MCF 10A (cell line): ENCODE data around the gene S100A6. TPM values are rescaled to one million over a fixed set of nuclear protein-coding genes. Genes with fewer than 3 reads are reported as not detected.

Experiments
- BruUV-seq: library from RNA; stranded (reverse); fragments of 400-500 nt; replicated peaks from 2 replicates; lab custom pipeline; 2021; lab: Mats Ljungman, UMichigan
- CTCF ChIA-PET: fragments of 300-600 bp; sonication (Branson Sonifier 250); formaldehyde crosslinking; extraction: SDS; loops from one replicate; lab custom pipeline; 2021; ENCODE audit warnings: antibody characterized with exemption, inconsistent platforms; lab: Yijun Ruan, JAX
- POLR2A ChIA-PET: fragments of 300-600, 350-650 bp; sonication (Branson Sonifier 250); formaldehyde crosslinking; extraction: SDS; loops from one replicate; lab custom pipeline; 2020; ENCODE audit warnings: antibody characterized with exemption, inconsistent platforms; lab: Yijun Ruan, JAX
- DNase-seq: peaks from one replicate; pipeline ENCODE4 v3.0.0-alpha.2; 2018; ENCODE audit not compliant: unreplicated experiment
- H3K27ac Mint-ChIP-seq: one replicate; pipeline ENCODE4 v1.8.0; 2022; ENCODE audit warnings: mild to moderate bottlenecking, low read depth, mixed read lengths; ENCODE audit not compliant: unreplicated experiment
- H3K27me3 Mint-ChIP-seq: one replicate; pipeline ENCODE4 v1.8.0; 2022; ENCODE audit warnings: mixed read lengths; ENCODE audit not compliant: insufficient read depth, unreplicated experiment
- H3K36me3 Mint-ChIP-seq: one replicate; pipeline ENCODE4 v1.8.0; 2022; ENCODE audit warnings: mild to moderate bottlenecking, moderate library complexity, mixed read lengths; ENCODE audit not compliant: insufficient read depth, unreplicated experiment
- H3K4me1 Mint-ChIP-seq: one replicate; pipeline ENCODE4 v1.8.0; 2022; ENCODE audit warnings: mixed read lengths; ENCODE audit not compliant: insufficient read depth, unreplicated experiment
- H3K4me3 Mint-ChIP-seq: one replicate; pipeline ENCODE4 v1.8.0; 2022; ENCODE audit warnings: mild to moderate bottlenecking, moderate library complexity, mixed read lengths; ENCODE audit not compliant: unreplicated experiment
- H3K9me3 Mint-ChIP-seq: one replicate; pipeline ENCODE4 v1.8.0; 2022; ENCODE audit warnings: mixed read lengths; ENCODE audit not compliant: unreplicated experiment
- CTCF ChIP-seq: fragments of 200-600 bp; IDR thresholded peaks from one replicate; pipeline ENCODE4 v1.8.0; 2022; ENCODE audit warnings: antibody characterized with exemption, mild to moderate bottlenecking; ENCODE audit not compliant: unreplicated experiment
- intact Hi-C: fragments of 100-400 bp; cut with micrococcal nuclease; formaldehyde crosslinking; loops from 2 replicates; pipeline ENCODE4 v1.14.1; 2022
- total RNA-seq: library from RNA; stranded (reverse); gene quantifications from 2 replicates; pipeline ENCODE4 v1.2.3, GENCODE V29; 2022

The S100A6 gene
- total RNA-seq, 1 experiment from 2014 or later = 2,571 TPM

- BruUV-seq = no TSS peak
- peak overlapping the region; percentile 92 for H3K27ac Mint-ChIP-seq
- no peaks in the 10 kb centered on the region for H3K9me3 Mint-ChIP-seq
Measured at GRCh38 chr1:153568367-153569099, 32.7 kb upstream of the S100A6 start.

GRCh38 chr1:153567621-153568366 is 32.0 kb upstream of the S100A6 start:
- H3K9me3 Mint-ChIP-seq = no peaks in the 10 kb centered on the region
- peak overlapping the region; percentile 92 for H3K27ac Mint-ChIP-seq
- intact Hi-C loops = loop anchor here (1.0 kb wide), 5 partner anchors 34 to 215 kb away; partner anchors contain the start of gene SNAPIN
- H3K36me3 Mint-ChIP-seq = peaks cover 15% of the 10 kb centered on the region
- H3K4me3 Mint-ChIP-seq = peak overlapping the region; percentile 42
- no peaks in the 10 kb centered on the region for H3K27me3 Mint-ChIP-seq
- ChIA-PET CTCF (interaction anchor here (0.6 to 7.5 kb wide), 40 partner anchors 8 to 218 kb away, joined by 3 to 379 read pairs (median 4); partner anchors contain the start of genes CHTOP, S100A1, S100A13 and S100A14), POLR2A (interaction anchor here (0.5 to 7.1 kb wide), 30 partner anchors 8 to 1580 kb away, joined by 3 to 476 read pairs (median 6); partner anchors contain the start of genes CHTOP, GATAD2B, S100A1 and S100A12)
- no peak for TF ChIP-seq CTCF
- TSS peak; percentile 61 for BruUV-seq
- DNase-seq = peak; percentile 95
- peaks cover 58% of the 10 kb centered on the region for H3K4me1 Mint-ChIP-seq

More at GRCh38 chr1:153568367-153569099, 32.7 kb upstream of the S100A6 start:
- Mint-ChIP-seq H3K36me3 (peaks cover 7% of the 10 kb centered on the region), H3K4me3 (peak overlapping the region; percentile 42), H3K4me1 (peaks cover 57% of the 10 kb centered on the region), H3K27me3 (no peaks in the 10 kb centered on the region)
- intact Hi-C loops = loop anchor here (1.0 kb wide), 5 partner anchors 35 to 216 kb away; partner anchors contain the start of gene SNAPIN
- CTCF ChIA-PET = interaction anchor here (0.6 to 7.5 kb wide), 38 partner anchors 8 to 219 kb away, joined by 3 to 379 read pairs (median 4); partner anchors contain the start of genes CHTOP, S100A1, S100A13 and S100A14
- peak; percentile 98 for DNase-seq
- TF ChIP-seq CTCF = peak; percentile 100
- POLR2A ChIA-PET = interaction anchor here (0.5 to 7.1 kb wide), 29 partner anchors 9 to 1581 kb away, joined by 3 to 476 read pairs (median 7); partner anchors contain the start of genes CHTOP, GATAD2B, S100A1 and S100A12

- TF ChIP-seq CTCF = no peak
- Mint-ChIP-seq H3K36me3 (peaks cover 26% of the 10 kb centered on the region), H3K27me3 (no peaks in the 10 kb centered on the region), H3K27ac (peak overlapping the region; percentile 92), H3K4me1 (peaks cover 65% of the 10 kb centered on the region), H3K4me3 (peak overlapping the region; percentile 67), H3K9me3 (no peaks in the 10 kb centered on the region)
- BruUV-seq = TSS peak; percentile 59
- CTCF ChIA-PET = interaction anchor here (0.7 to 11.5 kb wide), 13 partner anchors 20 to 380 kb away, joined by 3 to 221 read pairs (median 4); partner anchors contain the start of genes DENND4B, S100A13, S100A14 and S100A16
- intact Hi-C loops = no loop called here
- POLR2A ChIA-PET = interaction anchor here (0.6 to 24.9 kb wide), 36 partner anchors 9 to 1531 kb away, joined by 3 to 2106 read pairs (median 5); partner anchors contain the start of genes CHTOP, CREB3L4, ILF2 and JTB
- peak; percentile 100 for DNase-seq
Measured at GRCh38 chr1:153566414-153567371, 30.9 kb upstream of the S100A6 start.
